Stimulated activated CD4-positive, alpha-beta T cell treated with anti-CD3 and anti-CD28 coated beads, TNF-alpha, amount 100 ng/mL, for 24 hours (primary cell): ENCODE measurements around the gene MEIS3.
"Not testable (repeated sequence)": the region's sequence is repeated elsewhere in the genome, so short reads cannot be mapped to it uniquely, and the experiment has no call there.

ENCODE experiments used
- DNase-seq, 3 experiments: peaks; one replicate each; pipeline ENCODE4 v3.0.0-alpha.2; 2020; ENCODE audit warnings: low read depth in 3 of 3

Gene MEIS3

GRCh38 chr19:47416643-47416985 lies 2.7 kb downstream of the MEIS3 start:
- DNase-seq, result no peak

- no peak for DNase-seq
These were observed 3.2 kb downstream of the MEIS3 start for GRCh38 chr19:47415953-47416642.

DNA sequence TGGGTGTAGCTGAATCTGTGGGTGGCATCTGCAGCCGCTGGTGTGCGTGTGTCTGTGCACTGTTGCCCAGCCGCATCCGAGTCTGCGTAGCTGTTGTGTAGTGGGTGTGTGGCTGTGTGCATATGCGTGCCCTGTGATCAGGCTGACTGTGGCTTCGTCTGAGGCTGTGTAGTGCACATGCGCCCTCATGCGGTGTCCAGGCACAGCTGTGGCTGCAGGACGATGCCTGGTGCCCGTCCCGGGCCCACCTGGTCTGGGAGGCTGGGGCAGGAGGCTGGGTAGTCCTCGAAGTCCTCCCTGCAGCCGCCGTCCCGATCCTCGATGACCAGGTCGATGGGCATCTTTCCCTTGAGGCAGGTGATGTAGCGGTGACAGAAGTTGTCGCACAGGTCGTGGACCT lies 4.9 kb downstream of the MEIS3 start:
- DNase-seq, result no peak

DNA sequence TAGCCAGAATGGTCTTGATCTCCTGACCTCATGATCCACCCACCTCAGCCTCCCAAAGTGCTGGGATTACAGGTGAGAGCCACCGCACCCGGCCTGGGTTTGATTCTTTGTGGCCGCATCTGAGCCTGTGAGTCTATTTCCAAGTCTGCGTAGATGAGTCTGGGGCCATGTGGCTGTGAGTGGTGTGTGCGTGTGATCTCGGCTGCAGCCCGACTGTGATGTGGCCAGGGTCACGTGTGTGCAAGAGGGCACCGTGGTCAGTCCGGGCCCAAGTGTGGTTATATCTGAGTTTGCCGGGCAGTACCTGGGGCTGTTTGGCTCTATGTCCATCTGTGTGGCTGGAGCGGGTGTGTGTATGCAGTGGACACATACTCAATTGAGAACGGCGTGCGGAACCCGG lies 5.4 kb downstream of the MEIS3 start:
- no peak for DNase-seq

- not testable (repeated sequence) for DNase-seq
These were observed 7.6 kb downstream of the MEIS3 start for GRCh38 chr19:47411696-47412095.

DNA sequence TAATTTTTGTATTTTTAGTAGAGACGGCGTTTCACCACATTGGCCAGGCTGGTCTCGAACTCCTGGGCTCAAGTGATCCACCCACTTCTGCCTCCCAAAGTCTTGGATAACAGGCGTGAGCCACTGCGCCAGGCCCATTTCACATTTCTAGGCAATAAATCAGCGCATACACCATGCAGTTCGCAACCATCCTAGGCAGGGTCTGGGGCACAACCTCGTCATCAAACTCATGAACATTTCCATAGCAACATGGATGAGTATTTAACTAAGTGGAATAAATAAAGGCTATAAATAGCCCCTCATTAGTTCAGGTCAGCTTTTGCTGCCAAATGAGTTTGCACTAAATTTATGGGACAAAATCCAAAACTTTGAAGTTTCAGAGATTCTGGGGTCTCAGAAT lies 8.2 kb downstream of the MEIS3 start:
- no peak for DNase-seq

DNA sequence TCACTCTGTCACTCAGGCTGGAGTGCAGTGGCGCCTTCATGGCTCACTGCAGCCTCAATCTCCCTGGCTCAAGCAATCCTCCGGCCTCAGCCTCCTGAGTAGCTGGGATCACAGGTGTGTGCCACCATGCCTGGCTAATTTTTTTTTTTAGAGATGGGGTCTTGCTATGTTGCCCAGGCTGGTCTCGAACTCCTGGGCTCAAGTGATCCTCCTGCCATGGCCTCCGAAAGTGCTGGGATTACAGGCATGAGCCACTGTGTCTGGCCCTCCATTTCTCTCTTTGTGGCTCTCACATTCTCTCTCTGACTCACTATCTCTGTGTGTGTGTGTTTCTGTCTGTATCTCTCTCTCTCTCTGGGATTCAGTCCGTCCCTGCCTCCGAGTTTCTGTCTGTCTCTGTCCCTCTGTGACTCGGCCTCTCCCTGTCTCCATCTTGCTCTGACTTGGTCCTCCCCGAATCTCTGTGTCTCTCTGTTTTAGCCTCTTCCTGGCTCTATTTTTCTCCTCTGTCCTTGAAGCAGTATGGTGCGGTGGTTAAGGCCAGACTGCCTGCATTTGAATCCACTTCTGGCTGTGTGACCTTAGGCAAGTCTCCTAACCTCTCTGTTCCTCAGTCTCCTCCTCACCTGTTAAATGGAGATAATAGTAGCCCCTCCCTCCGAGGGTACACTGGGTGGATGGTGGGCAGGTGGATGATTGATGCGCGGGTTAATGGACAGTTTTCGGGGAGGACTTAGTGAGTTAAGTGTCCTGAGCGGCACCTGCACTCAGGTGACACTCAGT lies 11.0 kb downstream of the MEIS3 start:
- DNase-seq, result no peak

DNA sequence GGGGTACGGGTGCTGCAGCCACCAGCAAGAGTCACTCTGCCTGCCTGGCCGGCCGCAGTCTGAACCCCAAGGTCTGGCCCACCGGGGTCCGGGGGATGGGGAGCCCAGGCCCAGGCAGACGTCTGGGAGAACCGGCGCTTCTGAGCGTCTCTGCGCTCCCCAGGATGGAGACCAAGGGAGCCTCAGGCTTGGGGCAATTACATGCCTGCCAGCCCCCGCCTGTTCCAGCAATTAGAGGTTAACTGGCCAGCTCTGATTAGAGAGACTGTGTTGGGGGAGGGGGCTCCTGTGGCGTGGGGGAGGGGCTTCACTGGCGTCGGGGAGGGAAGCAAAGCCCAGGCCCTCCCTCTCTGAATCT lies 11.9 kb downstream of the MEIS3 start:
- DNase-seq, result no peak

GRCh38 chr19:47406711-47407416 lies 12.5 kb downstream of the MEIS3 start:
- DNase-seq, result no peak

DNA sequence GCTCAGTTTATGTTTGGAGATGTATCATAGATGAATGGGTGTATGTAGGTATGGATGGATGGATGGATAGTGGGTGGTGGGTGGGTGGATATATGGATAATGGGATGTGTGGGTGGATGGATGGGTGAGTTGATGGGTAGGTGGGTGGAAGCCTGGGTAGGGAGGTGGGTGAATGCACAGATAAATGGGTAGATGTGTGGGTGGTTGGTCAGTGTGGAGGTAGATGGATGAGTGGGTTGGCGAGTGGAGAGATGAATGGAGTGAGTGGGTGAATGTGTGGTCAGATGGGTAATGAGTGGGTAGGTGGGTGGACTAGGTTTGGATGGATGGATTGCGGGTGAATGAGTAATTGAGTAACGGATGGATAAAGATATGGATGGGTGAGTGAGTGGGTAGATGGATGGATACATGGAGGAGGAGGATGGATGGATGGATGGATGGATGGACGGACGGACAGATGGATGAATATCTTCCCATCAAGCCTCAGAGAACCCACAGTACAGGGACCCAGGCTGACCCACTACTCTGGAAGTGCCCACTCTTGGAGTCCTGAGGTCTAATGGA lies 13.4 kb downstream of the MEIS3 start:
- no peak for DNase-seq

DNA sequence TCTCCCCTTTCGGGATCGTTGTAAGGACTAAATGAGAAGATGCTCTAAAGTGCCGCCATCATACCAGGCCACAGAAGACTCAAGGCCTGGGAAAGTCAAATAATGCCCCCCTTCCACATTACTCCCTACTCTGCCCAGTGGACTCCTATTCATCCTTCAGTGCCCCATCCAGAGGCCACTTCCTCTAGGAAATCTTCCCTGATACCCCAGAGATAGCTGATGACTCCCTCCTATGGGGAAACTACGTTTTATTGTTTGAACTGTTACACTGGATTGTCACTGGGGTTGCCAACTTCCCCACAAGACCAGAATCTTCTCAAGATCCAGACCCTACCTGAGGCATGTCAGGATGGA lies 14.2 kb downstream of the MEIS3 start:
- DNase-seq, result no peak

GRCh38 chr19:47404334-47405196 lies 14.8 kb downstream of the MEIS3 start:
- no peak for DNase-seq

GRCh38 chr19:47402504-47402903 lies 16.8 kb downstream of the MEIS3 start:
- no peak for DNase-seq

DNA sequence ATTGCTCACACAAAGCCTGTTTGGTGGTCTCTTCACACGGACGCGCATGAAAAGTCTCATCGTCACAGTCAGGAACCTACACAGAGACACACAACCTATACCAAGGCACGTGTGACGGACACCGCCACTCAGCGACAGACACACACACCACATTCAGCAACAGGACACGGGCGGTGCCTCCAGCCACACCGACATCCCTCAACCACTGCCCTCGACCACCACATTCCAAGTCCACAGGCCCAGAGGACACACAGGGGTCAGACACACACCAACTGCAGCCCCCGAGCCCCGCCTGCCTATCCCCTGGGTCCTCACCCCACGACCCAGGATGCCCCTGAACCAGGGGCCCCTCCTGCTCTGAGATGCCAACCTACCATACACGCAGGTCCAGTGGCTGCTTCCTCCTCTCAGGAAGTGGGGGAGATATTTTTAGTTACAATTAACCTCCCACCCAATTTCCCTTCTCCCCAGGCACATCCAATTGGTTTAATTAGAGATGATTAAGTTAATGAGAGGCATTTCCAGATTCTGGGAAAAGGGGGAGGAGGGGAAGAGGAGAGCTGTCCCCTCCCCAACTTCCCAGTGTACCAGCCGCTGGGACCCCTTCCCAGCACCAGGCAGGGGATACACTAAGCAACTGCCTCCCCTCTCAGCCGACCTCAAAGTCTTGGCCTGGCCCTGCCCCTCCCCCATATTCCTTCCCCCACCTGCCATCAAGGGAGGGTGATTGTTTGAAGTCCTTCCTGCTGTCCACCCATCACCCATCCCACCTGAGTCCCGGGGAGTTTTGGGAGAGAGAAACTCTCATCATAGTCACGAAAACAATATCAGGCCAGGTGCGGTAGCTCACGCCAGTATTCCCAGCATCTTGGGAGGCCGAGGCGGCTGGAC lies 20.4 kb downstream of the MEIS3 start:
- no peak for DNase-seq

GRCh38 chr19:47391510-47392223 lies 27.7 kb downstream of the MEIS3 start:
- peak; percentile 73 to 80 (median 74) for DNase-seq

- DNase-seq, result no peak
These were observed 28.5 kb downstream of the MEIS3 start for GRCh38 chr19:47390533-47391488.

GRCh38 chr19:47389150-47389556 lies 30.2 kb downstream of the MEIS3 start:
- DNase-seq, result no peak

DNA sequence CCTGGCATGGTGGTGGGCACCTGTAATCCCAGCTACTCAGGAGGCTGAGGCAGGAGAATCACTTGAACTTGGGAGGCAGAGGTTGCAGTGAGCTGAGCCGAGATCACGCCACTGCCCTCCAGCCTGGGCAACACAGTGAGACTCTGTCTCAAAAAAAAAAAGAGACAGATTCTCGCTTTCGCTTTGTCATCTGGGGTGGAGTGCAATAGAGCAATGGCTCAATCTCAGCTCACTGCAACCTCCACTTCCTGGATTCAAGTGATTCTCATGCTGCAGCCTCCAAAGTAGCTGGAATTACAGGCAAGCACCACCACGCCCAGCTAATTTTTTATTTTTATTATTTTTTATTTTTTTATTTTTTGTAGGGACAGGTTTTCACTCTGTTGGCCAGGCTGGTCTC lies 30.6 kb downstream of the MEIS3 start:
- DNase-seq, result not testable (repeated sequence)

- DNase-seq, result not testable (repeated sequence)
These were observed 31.7 kb downstream of the MEIS3 start for GRCh38 chr19:47387623-47388022.
